ENCODE data around the gene ZRANB1. TPM values are rescaled to one million over a fixed set of nuclear protein-coding genes. Genes with fewer than 3 reads are reported as not detected.

ZRANB1 gene
- total and polyA plus RNA-seq, 10 of the 15 experiments (the other 5 are each of a cell fraction or from before 2014, with no cell fraction given) = 1.7 to 11.8 (median 6.2) TPM

- 79% methylated on average over 14 of the region's 14 CpGs for WGBS (ENCODE audit: insufficient coverage, insufficient replicate concordance, low lambda C conversion rate, missing lambda C conversion rate)
- DNase-seq (ENCODE audit: low read depth, low spot score) (no peak), ATAC-seq (no peak), FAIRE-seq (no peak)
- H3K4me3 ChIP-seq = no peak overlapping the region
- ChIA-PET POLR2A (interaction anchor here (0.6 kb wide), 1 partner anchor 7 kb away, joined by 4 read pairs; no protein-coding TSS in a partner anchor), CTCF (interaction anchor here (0.7 to 1.7 kb wide), 8 partner anchors 9 to 353 kb away, joined by 3 to 6 read pairs (median 4); no protein-coding TSS in a partner anchor), SMC1A (ENCODE audit: uncharacterized antibody, unreplicated experiment) (interaction anchor here (0.7 to 1.6 kb wide), 2 partner anchors 73 to 1082 kb away, joined by 3 to 6 read pairs; no protein-coding TSS in a partner anchor), RAD21 (ENCODE audit: unreplicated experiment) (interaction anchor here (0.6 kb wide), 2 partner anchors 59 to 1012 kb away, joined by 3 read pairs; no protein-coding TSS in a partner anchor)
- no peaks in the 10 kb centered on the region for H3K36me3 ChIP-seq (ENCODE audit: control insufficient read depth in 2 of 2, insufficient read depth in 2 of 2, low read length in 1 of 2)
- no TSS peak for BruUV-seq (replicated peaks)
- H3K27ac ChIP-seq (ENCODE audit: control insufficient read depth, insufficient read depth) = no peak overlapping the region
- H4K20me1 ChIP-seq (ENCODE audit: control insufficient read depth, insufficient read depth) = no peaks in the 10 kb centered on the region
- H3K4me1 ChIP-seq (ENCODE audit: control insufficient read depth, insufficient read depth, low read length) = peaks cover 9% of the 10 kb centered on the region
- no peaks in the 10 kb centered on the region for H3K9me3 ChIP-seq (replicated peaks; ENCODE audit: control insufficient read depth, insufficient read depth, low read length)
- no peak overlapping the region for H2AFZ ChIP-seq (ENCODE audit: control insufficient read depth, low read depth, low read length)
- H3K9ac ChIP-seq (ENCODE audit: control insufficient read depth, insufficient read depth, low read length) = no peak overlapping the region
- intact Hi-C loops (cut with micrococcal nuclease; ENCODE audit: unreplicated experiment) = no loop called here
- H3K79me2 ChIP-seq (ENCODE audit: control insufficient read depth, insufficient read depth, low read length) = no peaks in the 10 kb centered on the region
- no peak overlapping the region for H3K4me2 ChIP-seq (ENCODE audit: control insufficient read depth, insufficient read depth)
- no peaks in the 10 kb centered on the region for H3K27me3 ChIP-seq (replicated peaks in 1 of 2; ENCODE audit: control insufficient read depth in 2 of 2, insufficient read depth in 2 of 2, low read length in 1 of 2)
- in situ Hi-C loops (cut with MboI) = no loop called here
- TF ChIP-seq GABPA (IDR thresholded peaks at IDR 0.05; ENCODE audit: low read depth) = no peak
- TF ChIP-seq RAD51 (IDR thresholded peaks at IDR 0.05) = no peak
- no peak for TF ChIP-seq IKZF2 (IDR thresholded peaks at IDR 0.05)
- no peak for TF ChIP-seq PBX3 (IDR thresholded peaks at IDR 0.05; ENCODE audit: insufficient replicate concordance, low read depth, low read length)
- TF ChIP-seq NFYB (IDR thresholded peaks at IDR 0.05; ENCODE audit: insufficient read depth, low read depth, low read length) = no peak
- no peak for TF ChIP-seq MEF2B (IDR thresholded peaks at IDR 0.05; ENCODE audit: partially characterized antibody, poor library complexity, severe bottlenecking)
- TF ChIP-seq RAD21 (IDR thresholded peaks at IDR 0.05; ENCODE audit: insufficient read depth, low read depth, low read length) = no peak
- no peak for TF ChIP-seq RBBP5 (conservative IDR thresholded peaks at IDR 0.05)
- TF ChIP-seq CREM (IDR thresholded peaks at IDR 0.05; ENCODE audit: low read depth) = no peak
- TF ChIP-seq RB1 (IDR thresholded peaks at IDR 0.05; ENCODE audit: borderline replicate concordance) = no peak
- TF ChIP-seq CTCF (IDR thresholded peaks at IDR 0.05 in 2 of 3, conservative IDR thresholded peaks at IDR 0.05 in 1 of 3; ENCODE audit: control insufficient read depth in 2 of 3, extremely low read depth in 1 of 3, insufficient read depth in 1 of 3, low read depth in 3 of 3, low read length in 3 of 3) = no peak
- no peak for TF ChIP-seq IRF5 (IDR thresholded peaks at IDR 0.05; ENCODE audit: borderline replicate concordance)
- TF ChIP-seq DPF2 (IDR thresholded peaks at IDR 0.05) = no peak
- no peak for TF ChIP-seq E4F1 (IDR thresholded peaks at IDR 0.05; ENCODE audit: borderline replicate concordance, partially characterized antibody)
- no peak for TF ChIP-seq SREBF2 (IDR thresholded peaks at IDR 0.05; ENCODE audit: low read length)
- TF ChIP-seq NBN (IDR thresholded peaks at IDR 0.05) = no peak
Observed at GRCh38 chr10:124990671-124991625, 49.0 kb downstream of the ZRANB1 start.
